Testis (tissue), 3 donors: ENCODE measurements around the gene LRRC18. TPM values are rescaled to one million over a fixed set of nuclear protein-coding genes. Genes with fewer than 3 reads are reported as not detected.

ENCODE experiments used
- DNase-seq: peaks from one replicate; pipeline ENCODE4 v3.0.0-alpha.2; 2019
- H3K27ac ChIP-seq, 2 donors: fragments of 200-600 bp; sonication (generic); one replicate each; pipeline ENCODE4 v1.5.1; 2019
- H3K27me3 ChIP-seq: fragments of 200-600 bp; sonication (generic); one replicate; pipeline ENCODE4 v1.5.1; 2019
- H3K36me3 ChIP-seq: fragments of 200-600 bp; sonication (generic); one replicate; pipeline ENCODE4 v1.5.1; 2017; ENCODE audit warnings: low read depth; ENCODE audit errors: missing control alignments
- H3K4me1 ChIP-seq: fragments of 200-600 bp; sonication (generic); one replicate; pipeline ENCODE4 v1.5.1; 2019
- H3K4me3 ChIP-seq, 2 donors: fragments of 200-600 bp; sonication (generic); one replicate each; pipeline ENCODE4 v1.5.1; 2017 to 2019
- H3K9me3 ChIP-seq: fragments of 200-600 bp; sonication (generic); one replicate; pipeline ENCODE4 v1.5.1; 2017
- CTCF ChIP-seq, 3 experiments: fragments of 450-650 bp in 2 of 3; fragments of 200-600 bp in 1 of 3; sonication (generic) in 1 of 3; IDR thresholded peaks; one replicate each; pipeline ENCODE4 v1.5.1; 2016 to 2019; ENCODE audit warnings: antibody characterized with exemption in 3 of 3, mild to moderate bottlenecking in 2 of 3, moderate library complexity in 1 of 3
- POLR2A ChIP-seq: fragments of 450-650 bp; IDR thresholded peaks from one replicate; pipeline ENCODE4 v1.6.1; 2017; ENCODE audit warnings: antibody characterized with exemption, mild to moderate bottlenecking, moderate library complexity
- WGBS, 2 donors: methylation state at CpG; one replicate each; pipeline ENCODE4 v1.1.5; 2018; 5-methylcytosine and 5-hydroxymethylcytosine counted together
- intact Hi-C: fragments of 100-400 bp; cut with DNase I; formaldehyde crosslinking; loops from one replicate; pipeline ENCODE4 v1.15.1; 2023; ENCODE audit warnings: low total_unique reads
- polyA plus RNA-seq: library from polyadenylated mRNA; stranded (reverse); fragments of 350-450 nt; fragmentation: Illumina TruSeq; extraction: RNeasy Lipid Tissue Mini Kit (QIAGEN cat#74804); gene quantifications from one replicate; pipeline ENCODE4 v1.2.3, GENCODE V29; 2014; ENCODE audit warnings: low read depth, low replicate concordance; ENCODE audit not compliant: insufficient read depth
- total RNA-seq, 2 donors: library from RNA; depleted of rRNA; stranded (reverse); fragments of >200 nt; gene quantifications; one replicate each; pipeline ENCODE4 v1.2.3, GENCODE V29; 2016

The LRRC18 gene
- total and polyA plus RNA-seq, 3 donors from 2014 or later: 7.8 to 23.1 (median 12.6) TPM

GRCh38 chr10:48882881-48883280, 56.8 kb downstream of the LRRC18 start:
- H3K36me3 ChIP-seq: no peaks in the 10 kb centered on the region
- TF ChIP-seq POLR2A: no peak
- no peak for TF ChIP-seq CTCF (IDR thresholded peaks at IDR 0.05)
- no peaks in the 10 kb centered on the region for H3K4me1 ChIP-seq
- no peak for DNase-seq
- no peak overlapping the region for H3K4me3 ChIP-seq
- intact Hi-C loops: no loop called here
- H3K27me3 ChIP-seq: no peaks in the 10 kb centered on the region
- 89 to 94% methylated on average over 2 of the region's 2 CpGs for WGBS, 2 donors
- no peak overlapping the region for H3K27ac ChIP-seq
- H3K9me3 ChIP-seq: no peaks in the 10 kb centered on the region

GRCh38 chr10:48881937-48882336, 57.7 kb downstream of the LRRC18 start:
- intact Hi-C loops: no loop called here
- H3K27ac ChIP-seq: no peak overlapping the region
- WGBS, 2 donors: 83 to 92% methylated on average over 1 of the region's 1 CpG
- H3K4me1 ChIP-seq: no peaks in the 10 kb centered on the region
- no peak overlapping the region for H3K4me3 ChIP-seq
- H3K27me3 ChIP-seq: no peaks in the 10 kb centered on the region
- TF ChIP-seq CTCF (IDR thresholded peaks at IDR 0.05): no peak
- no peak for TF ChIP-seq POLR2A
- H3K9me3 ChIP-seq: no peaks in the 10 kb centered on the region
- no peak for DNase-seq
- no peaks in the 10 kb centered on the region for H3K36me3 ChIP-seq

- TF ChIP-seq CTCF (IDR thresholded peaks at IDR 0.05) (no peak), POLR2A (no peak)
- Histone ChIP-seq H3K27ac (no peak overlapping the region), H3K9me3 (no peaks in the 10 kb centered on the region), H3K4me1 (no peaks in the 10 kb centered on the region), H3K36me3 (no peaks in the 10 kb centered on the region), H3K4me3 (no peak overlapping the region), H3K27me3 (no peaks in the 10 kb centered on the region)
- 75 to 77% methylated on average over 5 to 11 of the region's 11 CpGs for WGBS, 2 donors
- no peak for DNase-seq
- intact Hi-C loops: no loop called here
Observed at GRCh38 chr10:48880016-48880705, 59.5 kb downstream of the LRRC18 start.

- TF ChIP-seq CTCF (IDR thresholded peaks at IDR 0.05) (no peak), POLR2A (no peak)
- no peaks in the 10 kb centered on the region for H3K27me3 ChIP-seq
- H3K36me3 ChIP-seq: no peaks in the 10 kb centered on the region
- H3K27ac ChIP-seq: no peak overlapping the region
- DNase-seq: no peak
- intact Hi-C loops: no loop called here
- no peaks in the 10 kb centered on the region for H3K4me1 ChIP-seq
- H3K9me3 ChIP-seq: no peaks in the 10 kb centered on the region
- no peak overlapping the region for H3K4me3 ChIP-seq
- WGBS, 2 donors: 71 to 85% methylated on average over 5 of the region's 5 CpGs
Observed at GRCh38 chr10:48879451-48879850, 60.2 kb downstream of the LRRC18 start.

- DNase-seq: no peak
- H3K4me3 ChIP-seq: no peak overlapping the region
- 84 to 95% methylated on average over 3 of the region's 3 CpGs for WGBS, 2 donors
- H3K4me1 ChIP-seq: no peaks in the 10 kb centered on the region
- no peaks in the 10 kb centered on the region for H3K9me3 ChIP-seq
- H3K36me3 ChIP-seq: no peaks in the 10 kb centered on the region
- H3K27ac ChIP-seq: no peak overlapping the region
- H3K27me3 ChIP-seq: no peaks in the 10 kb centered on the region
- intact Hi-C loops: no loop called here
- no peak for TF ChIP-seq POLR2A
- TF ChIP-seq CTCF (IDR thresholded peaks at IDR 0.05): no peak
Observed at GRCh38 chr10:48878091-48878490, 61.5 kb downstream of the LRRC18 start.
